D721Med (cell line): ENCODE results near the gene ACE2.

Experiments used
- DNase-seq: peaks from one replicate; pipeline ENCODE4 v3.0.0; 2011; ENCODE audit warnings: low spot score; ENCODE audit not compliant: insufficient read length
- FAIRE-seq: peaks from 2 replicates; lab custom pipeline; 2011; peaks lifted over from hg19 to GRCh38; lab: Jason Lieb, UNC
- CTCF ChIP-seq: IDR thresholded peaks from 2 replicates; pipeline ENCODE4 v1.5.1; 2012; ENCODE audit warnings: mild to moderate bottlenecking, control low read depth; ENCODE audit not compliant: insufficient read depth; ENCODE audit errors: missing control alignments

ACE2 gene

GRCh38 chrX:15566244-15566643 lies 34.5 kb downstream of the ACE2 start:
- TF ChIP-seq CTCF = no peak
- DNase-seq (no peak), FAIRE-seq (no peak)

GRCh38 chrX:15564981-15565579 lies 35.7 kb downstream of the ACE2 start:
- FAIRE-seq = peak; percentile 55

DNA sequence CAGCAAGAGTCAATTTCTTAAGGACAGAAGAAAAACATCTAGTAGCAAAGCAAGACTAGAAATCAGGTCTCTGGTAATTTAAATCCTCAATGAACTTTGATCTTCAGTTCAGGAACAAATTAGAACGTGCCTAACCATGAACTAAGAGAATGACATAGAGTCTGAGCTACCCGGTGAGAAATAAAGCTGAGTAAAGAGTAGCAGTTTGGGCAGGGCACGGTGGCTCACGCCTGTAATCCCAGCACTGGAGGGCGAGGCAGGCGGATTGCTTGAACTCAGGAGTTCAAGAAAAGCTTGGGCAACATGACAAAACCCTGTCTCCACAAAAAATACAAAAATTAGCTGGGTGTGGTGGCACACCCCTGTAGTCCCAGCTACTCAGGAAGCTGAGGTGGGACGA lies 37.7 kb downstream of the ACE2 start:
- DNase-seq (no peak), FAIRE-seq (no peak)
- no peak for TF ChIP-seq CTCF

More at GRCh38 chrX:15564981-15565579, 35.7 kb downstream of the ACE2 start:
- TF ChIP-seq CTCF = peak; percentile 58
- no peak for DNase-seq

- TF ChIP-seq CTCF = no peak
- FAIRE-seq (no peak), DNase-seq (no peak)
Measured at GRCh38 chrX:15560924-15561323, 39.8 kb downstream of the ACE2 start.

GRCh38 chrX:15559227-15559626 lies 41.5 kb downstream of the ACE2 start:
- no peak for FAIRE-seq
- TF ChIP-seq CTCF = no peak

DNA sequence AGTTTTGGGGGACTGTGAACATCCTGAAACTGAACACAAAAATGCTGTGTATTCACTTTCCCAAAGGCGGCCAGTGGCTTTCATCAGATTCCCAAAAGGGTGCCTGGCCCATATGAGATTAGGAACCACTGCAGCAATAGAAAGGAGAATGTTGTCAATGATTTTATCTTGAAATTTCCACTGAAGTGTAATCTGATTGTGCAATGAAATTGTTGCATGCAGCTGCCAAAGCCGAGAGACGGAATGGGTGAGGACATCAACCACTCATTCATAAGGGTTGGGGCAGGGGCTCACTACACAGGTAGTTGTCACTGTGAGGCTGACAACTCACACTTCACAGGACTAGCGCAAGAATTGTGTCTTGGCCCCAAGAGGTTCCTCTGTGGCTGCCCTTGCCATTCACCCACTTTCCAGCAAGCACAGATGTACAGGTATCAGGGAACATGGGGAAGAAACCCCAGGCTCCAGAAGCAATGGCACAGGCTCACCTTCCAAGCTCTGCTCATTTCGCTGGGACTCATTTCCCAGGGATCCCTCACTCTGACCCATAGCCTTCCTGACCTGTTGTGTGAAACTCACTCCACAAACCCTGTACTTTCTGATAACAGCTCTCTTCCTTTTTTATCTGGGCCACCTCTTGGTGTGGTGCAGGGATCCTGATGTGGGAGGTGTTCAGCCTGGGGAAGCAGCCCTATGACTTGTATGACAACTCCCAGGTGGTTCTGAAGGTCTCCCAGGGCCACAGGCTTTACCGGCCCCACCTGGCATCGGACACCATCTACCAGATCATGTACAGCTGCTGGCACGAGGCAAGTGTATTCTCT lies 51.4 kb downstream of the ACE2 start:
- DNase-seq = no peak
- TF ChIP-seq CTCF = no peak
- no peak for FAIRE-seq

More at GRCh38 chrX:15559227-15559626, 41.5 kb downstream of the ACE2 start:
- DNase-seq = no peak

GRCh38 chrX:15547356-15547755 lies 53.4 kb downstream of the ACE2 start:
- no peak for TF ChIP-seq CTCF
- no peak for DNase-seq
- FAIRE-seq = no peak
